ENCODE measurements around the gene SFT2D3. TPM values are rescaled to one million over a fixed set of nuclear protein-coding genes. Genes with fewer than 3 reads are reported as not detected.

The SFT2D3 gene
- total RNA-seq, 3 donors from 2014 or later, result 5.1 to 8.8 (median 8.1) TPM

DNA sequence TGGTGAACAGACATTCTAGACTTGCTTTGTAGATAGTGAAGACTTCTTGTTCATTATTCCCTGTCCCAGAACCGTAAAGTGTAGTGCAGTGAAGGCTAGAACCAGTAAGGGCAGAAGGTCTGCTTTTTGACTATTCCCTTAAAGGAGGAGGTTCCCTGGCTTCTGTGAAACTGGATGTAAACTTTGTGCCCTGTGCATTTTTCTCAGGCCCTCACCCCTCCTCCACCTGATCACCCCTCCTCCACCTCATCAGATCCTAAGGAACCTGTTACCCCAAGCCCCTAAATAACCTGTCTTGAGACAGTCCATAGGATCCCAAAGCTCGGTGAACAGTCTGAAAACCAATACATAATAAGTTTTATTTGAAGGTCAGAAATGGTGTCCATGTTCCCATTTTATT, 33.7 kb downstream of the SFT2D3 start:
- no peak overlapping the region for H3K4me3 ChIP-seq
- H3K4me1 ChIP-seq (ENCODE audit: low read depth), result peaks cover 9% of the 10 kb centered on the region
- intact Hi-C loops (cut with DNase I, micrococcal nuclease), result no loop called here
- TF ChIP-seq, protein P1, sequence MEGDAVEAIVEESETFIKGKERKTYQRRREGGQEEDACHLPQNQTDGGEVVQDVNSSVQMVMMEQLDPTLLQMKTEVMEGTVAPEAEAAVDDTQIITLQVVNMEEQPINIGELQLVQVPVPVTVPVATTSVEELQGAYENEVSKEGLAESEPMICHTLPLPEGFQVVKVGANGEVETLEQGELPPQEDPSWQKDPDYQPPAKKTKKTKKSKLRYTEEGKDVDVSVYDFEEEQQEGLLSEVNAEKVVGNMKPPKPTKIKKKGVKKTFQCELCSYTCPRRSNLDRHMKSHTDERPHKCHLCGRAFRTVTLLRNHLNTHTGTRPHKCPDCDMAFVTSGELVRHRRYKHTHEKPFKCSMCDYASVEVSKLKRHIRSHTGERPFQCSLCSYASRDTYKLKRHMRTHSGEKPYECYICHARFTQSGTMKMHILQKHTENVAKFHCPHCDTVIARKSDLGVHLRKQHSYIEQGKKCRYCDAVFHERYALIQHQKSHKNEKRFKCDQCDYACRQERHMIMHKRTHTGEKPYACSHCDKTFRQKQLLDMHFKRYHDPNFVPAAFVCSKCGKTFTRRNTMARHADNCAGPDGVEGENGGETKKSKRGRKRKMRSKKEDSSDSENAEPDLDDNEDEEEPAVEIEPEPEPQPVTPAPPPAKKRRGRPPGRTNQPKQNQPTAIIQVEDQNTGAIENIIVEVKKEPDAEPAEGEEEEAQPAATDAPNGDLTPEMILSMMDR (IDR thresholded peaks at IDR 0.05), result no peak
- no peak for DNase-seq
- no peaks in the 10 kb centered on the region for H3K9me3 ChIP-seq
- H3K36me3 ChIP-seq (ENCODE audit: low read depth), result no peaks in the 10 kb centered on the region
- peak; percentile 44 for ATAC-seq

DNA sequence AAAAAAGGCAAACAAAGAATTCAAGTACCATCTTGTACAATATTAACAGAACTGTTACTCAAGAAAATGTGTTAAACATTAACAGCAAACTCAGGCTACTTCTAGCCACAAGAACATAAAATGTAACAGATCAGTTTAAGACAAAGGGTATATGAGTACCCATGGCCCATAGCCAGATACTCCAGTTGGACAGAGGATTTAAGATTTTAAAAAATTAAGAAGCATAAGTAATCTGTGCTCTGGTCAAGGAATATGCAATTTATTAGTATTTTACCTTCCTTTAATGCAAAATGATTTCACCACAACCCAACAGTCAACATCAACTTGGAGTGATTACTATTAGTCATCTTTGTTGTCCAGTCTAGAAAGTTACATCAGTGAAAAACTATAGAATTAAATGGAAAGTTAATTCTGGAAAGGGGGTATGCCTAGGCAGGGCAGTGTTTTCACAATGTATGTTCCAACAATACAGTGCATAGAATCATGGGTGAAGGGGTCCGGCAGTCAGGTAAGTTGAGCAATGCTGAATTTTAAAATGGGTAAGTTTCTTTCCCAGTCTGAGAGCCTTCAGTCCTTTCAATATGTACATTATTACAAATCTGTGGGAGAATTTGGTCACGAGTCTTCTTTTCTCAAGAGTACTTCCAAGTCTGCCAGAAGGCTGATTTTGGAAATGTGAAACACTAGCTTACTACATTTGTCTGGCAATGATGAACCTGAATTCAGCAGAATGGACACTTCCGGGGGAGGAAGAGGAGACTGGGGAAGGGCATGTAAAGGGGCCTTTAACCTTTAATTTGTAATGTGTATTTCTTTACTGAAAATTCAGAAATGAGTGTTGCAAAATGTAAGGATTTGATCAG, 34.5 kb downstream of the SFT2D3 start:
- intact Hi-C loops (cut with DNase I, micrococcal nuclease), result no loop called here
- H3K4me3 ChIP-seq, result no peak overlapping the region
- no peak for DNase-seq

DNA sequence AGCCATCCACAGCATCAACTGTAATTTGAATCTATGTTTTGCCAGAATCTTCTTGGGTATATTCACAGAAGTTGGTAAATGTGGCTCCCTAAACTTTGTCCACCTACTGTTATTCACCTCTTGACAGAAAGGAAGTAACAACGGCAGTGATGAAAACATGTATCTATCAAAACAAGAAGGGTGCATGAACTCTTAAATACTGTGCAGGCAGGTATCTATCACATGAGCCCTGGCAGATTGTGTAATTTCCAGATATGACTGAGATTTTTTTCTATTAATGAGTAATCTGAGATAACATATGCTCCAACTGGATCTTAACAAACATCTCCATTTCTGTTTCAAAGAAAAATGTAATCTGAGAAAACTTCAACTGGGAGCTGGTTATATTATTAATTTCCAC, 36.6 kb downstream of the SFT2D3 start:
- ATAC-seq, result no peak
- H3K4me1 ChIP-seq (ENCODE audit: low read depth), result peaks cover 9% of the 10 kb centered on the region
- no peaks in the 10 kb centered on the region for H3K36me3 ChIP-seq (ENCODE audit: low read depth)
- no peaks in the 10 kb centered on the region for H3K9me3 ChIP-seq
- H3K4me3 ChIP-seq, result no peak overlapping the region
- DNase-seq, result no peak
- TF ChIP-seq, protein P1 (IDR thresholded peaks at IDR 0.05), result no peak
- intact Hi-C loops (cut with DNase I, micrococcal nuclease), result no loop called here

More for the DNA sequence above, 34.5 kb downstream of the SFT2D3 start:
- Histone ChIP-seq H3K9me3 (no peaks in the 10 kb centered on the region), H3K4me1 (ENCODE audit: low read depth) (peaks cover 9% of the 10 kb centered on the region), H3K36me3 (ENCODE audit: low read depth) (no peaks in the 10 kb centered on the region)
- peak; percentile 83 for ATAC-seq
- TF ChIP-seq, protein P1 (IDR thresholded peaks at IDR 0.05), result no peak

DNA sequence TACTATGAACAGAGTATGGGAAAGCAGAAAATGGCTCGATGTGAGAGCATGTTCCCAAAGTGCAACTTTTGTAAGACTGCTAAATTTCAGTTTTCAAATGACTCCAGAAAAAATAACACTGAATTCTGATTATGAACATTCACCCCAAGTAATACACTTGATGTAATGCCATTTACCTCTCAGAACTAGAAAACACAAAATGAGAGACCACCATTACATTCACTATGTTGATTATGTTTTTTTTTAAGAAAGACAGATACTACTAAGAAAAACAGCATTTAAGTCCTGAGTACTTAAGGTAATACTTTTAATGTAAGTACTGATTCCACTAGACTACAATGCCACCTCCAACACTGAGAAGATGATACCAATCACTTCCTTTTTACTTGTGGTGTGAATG, 38.5 kb downstream of the SFT2D3 start:
- ATAC-seq (no peak), DNase-seq (no peak)
- intact Hi-C loops (cut with DNase I, micrococcal nuclease), result no loop called here
- TF ChIP-seq, protein P1 (IDR thresholded peaks at IDR 0.05), result no peak
- peaks cover 7% of the 10 kb centered on the region for H3K4me1 ChIP-seq (ENCODE audit: low read depth)
- H3K4me3 ChIP-seq, result no peak overlapping the region
- H3K9me3 ChIP-seq, result no peaks in the 10 kb centered on the region
- H3K36me3 ChIP-seq (ENCODE audit: low read depth), result no peaks in the 10 kb centered on the region

DNA sequence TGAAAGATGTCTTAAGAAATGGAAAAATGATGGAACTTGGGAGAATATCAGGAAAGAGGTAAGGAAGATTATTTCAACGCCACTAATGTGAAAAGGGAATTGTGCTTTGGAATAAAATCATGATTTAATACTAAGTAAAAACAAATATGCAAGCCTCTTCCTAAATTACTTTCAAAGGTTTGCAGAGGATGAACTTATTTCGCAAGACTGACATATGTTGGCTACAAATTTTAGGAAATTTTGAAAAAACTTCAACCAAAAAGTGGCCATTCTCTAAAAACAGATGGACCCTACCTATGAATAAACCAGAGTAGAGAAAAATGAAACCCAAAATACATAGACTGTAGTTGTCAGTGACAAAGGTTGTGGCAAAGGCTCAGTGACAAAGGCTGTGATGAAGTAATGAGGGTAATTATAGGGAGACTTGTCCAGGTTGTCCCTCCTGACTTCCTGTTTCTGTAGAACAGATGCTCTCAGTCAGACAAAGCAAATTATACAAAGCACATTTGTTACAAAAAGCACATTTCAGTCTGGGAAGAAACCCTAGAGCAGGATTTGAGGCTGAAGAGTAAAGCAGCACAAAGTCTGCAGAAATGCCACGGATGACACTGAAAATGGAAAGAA, 39.5 kb downstream of the SFT2D3 start:
- H3K36me3 ChIP-seq (ENCODE audit: low read depth), result no peaks in the 10 kb centered on the region
- H3K4me3 ChIP-seq, result no peak overlapping the region
- intact Hi-C loops (cut with DNase I, micrococcal nuclease), result no loop called here
- DNase-seq, result no peak
- no peaks in the 10 kb centered on the region for H3K9me3 ChIP-seq
- H3K4me1 ChIP-seq (ENCODE audit: low read depth), result peaks cover 2% of the 10 kb centered on the region
- peak; percentile 84 for ATAC-seq
- TF ChIP-seq, protein P1 (IDR thresholded peaks at IDR 0.05), result no peak
